Choroid plexus epithelial cell (primary cell): ENCODE data around the gene DENND1B.

ENCODE experiments used
- DNase-seq: peaks from one replicate; pipeline ENCODE4 v3.0.0-alpha.2; 2010; ENCODE audit warnings: low read depth
- H3K4me3 ChIP-seq: 2 replicates; pipeline ENCODE4 v1.5.1; 2011; ENCODE audit warnings: low read depth, mild to moderate bottlenecking, control low read depth, low read length, moderate library complexity
- TF ChIP-seq, protein P1 (sequence below): conservative IDR thresholded peaks from 2 replicates; pipeline ENCODE4 v1.5.1; 2011; ENCODE audit warnings: low read depth, mild to moderate bottlenecking, control low read depth, inconsistent platforms, low read length, moderate library complexity

Gene DENND1B

DNA sequence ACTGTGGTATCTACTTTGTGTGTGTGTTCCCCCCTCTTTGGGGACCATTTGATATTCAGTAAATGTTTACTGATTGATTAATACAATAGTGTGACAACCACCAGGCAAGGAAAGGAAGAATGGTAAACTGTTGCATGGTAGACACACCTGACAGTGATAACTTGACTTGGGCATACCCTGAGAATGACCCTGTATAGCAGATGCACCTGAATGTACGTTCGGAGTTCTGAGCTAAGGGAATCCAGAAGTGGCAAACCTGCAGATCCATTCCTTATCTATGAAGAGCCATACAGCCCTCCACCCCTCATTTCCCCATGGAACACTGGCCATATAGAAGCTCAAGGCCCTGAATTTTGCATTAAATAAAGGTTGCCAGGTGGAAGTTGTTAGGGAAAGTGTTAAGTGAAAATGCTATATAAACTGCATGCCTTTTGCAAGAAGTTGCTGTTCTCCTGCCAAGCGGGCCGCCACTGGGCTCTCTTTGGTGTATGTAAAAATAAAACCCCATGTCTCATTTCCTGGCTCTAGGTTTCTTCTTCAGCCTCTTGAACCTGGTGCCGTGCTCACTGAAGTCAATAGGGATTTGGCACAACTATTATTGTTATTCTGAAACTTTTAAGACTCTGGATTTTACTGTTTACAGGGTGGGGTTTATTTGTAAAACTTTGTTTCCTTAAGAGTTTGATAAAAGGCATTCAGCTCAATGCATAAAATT lies 32.6 kb upstream of the DENND1B start:
- TF ChIP-seq, protein P1, sequence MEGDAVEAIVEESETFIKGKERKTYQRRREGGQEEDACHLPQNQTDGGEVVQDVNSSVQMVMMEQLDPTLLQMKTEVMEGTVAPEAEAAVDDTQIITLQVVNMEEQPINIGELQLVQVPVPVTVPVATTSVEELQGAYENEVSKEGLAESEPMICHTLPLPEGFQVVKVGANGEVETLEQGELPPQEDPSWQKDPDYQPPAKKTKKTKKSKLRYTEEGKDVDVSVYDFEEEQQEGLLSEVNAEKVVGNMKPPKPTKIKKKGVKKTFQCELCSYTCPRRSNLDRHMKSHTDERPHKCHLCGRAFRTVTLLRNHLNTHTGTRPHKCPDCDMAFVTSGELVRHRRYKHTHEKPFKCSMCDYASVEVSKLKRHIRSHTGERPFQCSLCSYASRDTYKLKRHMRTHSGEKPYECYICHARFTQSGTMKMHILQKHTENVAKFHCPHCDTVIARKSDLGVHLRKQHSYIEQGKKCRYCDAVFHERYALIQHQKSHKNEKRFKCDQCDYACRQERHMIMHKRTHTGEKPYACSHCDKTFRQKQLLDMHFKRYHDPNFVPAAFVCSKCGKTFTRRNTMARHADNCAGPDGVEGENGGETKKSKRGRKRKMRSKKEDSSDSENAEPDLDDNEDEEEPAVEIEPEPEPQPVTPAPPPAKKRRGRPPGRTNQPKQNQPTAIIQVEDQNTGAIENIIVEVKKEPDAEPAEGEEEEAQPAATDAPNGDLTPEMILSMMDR: no peak

DNA sequence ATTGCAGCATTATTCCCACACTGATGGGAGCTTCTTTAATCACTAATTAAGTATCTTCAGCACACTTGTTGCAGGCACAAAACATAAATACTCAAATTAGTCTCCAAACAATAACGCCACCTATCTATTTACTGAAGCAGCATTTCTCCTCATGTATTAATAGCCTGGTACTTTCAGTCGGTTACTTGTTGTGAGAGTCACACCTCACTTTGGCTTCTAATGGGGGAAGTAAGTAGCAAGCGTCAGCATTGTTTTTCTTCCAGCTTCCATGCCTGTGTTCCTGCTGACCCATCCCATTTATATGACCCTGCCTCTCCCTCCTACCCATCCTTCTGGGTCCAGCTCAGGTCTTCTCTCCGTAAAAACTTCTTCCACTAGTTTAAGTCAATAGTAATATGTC lies 31.9 kb upstream of the DENND1B start:
- no peak overlapping the region for H3K4me3 ChIP-seq
- TF ChIP-seq, protein P1: no peak
- DNase-seq: no peak

More for the DNA sequence above, 32.6 kb upstream of the DENND1B start:
- no peak overlapping the region for H3K4me3 ChIP-seq
- DNase-seq: no peak

DNA sequence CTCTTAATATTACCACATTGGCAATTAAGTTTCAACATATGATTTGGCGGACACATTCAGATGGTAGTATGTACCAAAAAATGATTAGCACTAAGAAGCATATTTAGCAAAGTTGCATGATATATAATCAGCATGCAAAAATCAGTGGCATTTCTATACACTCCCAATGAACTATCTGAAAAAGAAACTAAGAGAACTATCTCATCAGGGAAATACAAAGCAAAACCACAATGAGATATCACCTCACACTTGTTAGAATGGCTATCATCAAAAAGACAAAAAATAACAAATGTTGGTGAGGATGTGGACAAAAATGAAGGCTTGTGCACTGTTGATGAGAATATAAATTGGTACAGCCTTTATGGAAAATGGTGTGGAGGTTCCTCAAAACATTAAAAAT lies 31.4 kb upstream of the DENND1B start:
- no peak overlapping the region for H3K4me3 ChIP-seq
- DNase-seq: no peak
- TF ChIP-seq, protein P1: no peak

DNA sequence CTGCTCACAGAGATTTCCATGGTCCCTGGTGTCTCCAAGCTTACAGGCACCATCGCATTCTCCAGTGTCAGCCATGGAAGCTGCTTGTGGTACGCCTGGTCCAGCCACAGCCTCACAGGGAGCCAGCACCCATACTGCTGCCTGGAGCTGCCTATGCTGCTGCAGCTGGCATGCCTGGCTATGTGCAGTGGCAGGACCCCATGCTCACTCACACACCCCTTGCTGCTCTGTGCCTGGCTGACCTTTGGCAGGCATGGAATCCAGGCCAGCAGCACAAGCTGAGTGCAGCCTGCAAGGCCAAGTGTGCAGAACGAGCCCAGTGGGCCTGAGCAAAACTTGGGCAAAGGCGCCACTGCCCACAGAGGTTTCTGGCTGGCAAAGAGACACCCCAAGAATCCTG lies 26.4 kb upstream of the DENND1B start:
- H3K4me3 ChIP-seq: no peak overlapping the region
- TF ChIP-seq, protein P1: no peak
- DNase-seq: no peak

DNA sequence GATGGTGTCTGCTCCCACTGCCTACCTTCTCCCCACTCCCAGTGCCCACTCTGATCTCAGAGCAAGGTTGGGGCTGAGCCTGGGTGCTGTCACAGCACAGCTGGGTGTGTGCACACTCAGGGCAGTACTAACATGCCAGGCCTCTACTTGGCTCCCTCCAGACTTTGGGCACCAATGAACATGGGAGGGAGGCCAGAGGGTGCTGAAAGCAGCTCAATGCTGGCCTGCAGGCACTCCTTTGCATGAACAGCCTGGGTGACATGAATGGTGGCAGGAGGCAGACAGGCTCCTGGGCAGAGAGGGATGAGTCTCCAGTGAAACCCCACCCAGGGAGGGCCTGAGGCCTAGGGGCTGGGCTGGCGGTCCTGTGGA lies 25.8 kb upstream of the DENND1B start:
- DNase-seq: no peak
- no peak overlapping the region for H3K4me3 ChIP-seq
- TF ChIP-seq, protein P1: no peak

DNA sequence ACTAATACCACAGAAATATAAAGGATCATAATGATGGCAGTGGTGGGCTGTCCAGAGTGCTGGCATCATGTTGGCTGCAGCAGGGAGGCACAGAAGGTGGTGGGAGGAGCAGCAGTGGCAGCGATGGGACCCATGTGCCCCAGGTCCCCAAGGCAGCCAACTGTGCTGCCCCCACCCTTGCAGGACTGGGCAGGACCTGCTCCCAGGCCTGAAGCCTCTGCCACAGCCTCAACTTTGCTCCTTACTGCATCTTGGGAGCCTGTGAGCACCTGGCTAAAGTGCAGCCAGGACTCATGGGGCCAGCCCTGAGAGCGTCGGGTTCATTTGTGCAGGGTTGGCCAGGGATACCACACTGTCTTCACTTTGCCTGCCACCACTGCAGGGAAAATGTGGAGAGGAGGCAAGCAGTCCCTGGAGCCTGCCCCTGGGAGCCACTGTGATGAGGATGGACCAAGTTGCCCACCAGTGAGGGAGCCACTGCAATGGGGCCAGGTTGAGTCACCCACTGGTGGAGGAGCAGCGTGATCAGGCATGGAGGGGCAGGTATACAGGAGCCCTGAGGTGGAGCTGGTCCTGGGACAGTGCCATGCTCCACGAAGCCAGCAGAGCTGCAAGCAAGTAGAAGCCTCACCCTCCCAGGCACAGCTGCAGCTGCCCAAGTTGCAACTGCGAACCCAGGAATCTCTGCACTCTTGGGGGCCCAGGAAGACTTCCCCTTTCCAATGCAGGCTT lies 25.3 kb upstream of the DENND1B start:
- no peak overlapping the region for H3K4me3 ChIP-seq
- no peak for DNase-seq
- TF ChIP-seq, protein P1: no peak
